Osteoblast (primary cell): ENCODE data around the gene LRRK1. TPM values are rescaled to one million over a fixed set of nuclear protein-coding genes. Genes with fewer than 3 reads are reported as not detected.

Experiments
- DNase-seq: peaks from one replicate; pipeline ENCODE4 v3.0.0; 2011; ENCODE audit warnings: low spot score, mixed read lengths; ENCODE audit not compliant: insufficient read length; ENCODE audit errors: missing footprints
- H2AFZ ChIP-seq: 2 replicates; pipeline ENCODE4 v1.6.0; 2011; ENCODE audit warnings: mild to moderate bottlenecking, low read length
- H3K27ac ChIP-seq: 2 replicates; pipeline ENCODE4 v1.5.1; 2011; ENCODE audit warnings: mild to moderate bottlenecking, low read depth, low read length, moderate library complexity
- H3K27me3 ChIP-seq: 2 replicates; pipeline ENCODE4 v1.6.0; 2012; ENCODE audit warnings: mild to moderate bottlenecking, control low read depth, inconsistent platforms, low read length, moderate library complexity; ENCODE audit not compliant: insufficient read depth
- H3K36me3 ChIP-seq: 2 replicates; pipeline ENCODE4 v1.5.1; 2011; ENCODE audit warnings: mild to moderate bottlenecking, low read length, control low read depth, moderate library complexity; ENCODE audit not compliant: insufficient read depth
- H3K4me1 ChIP-seq: 2 replicates; pipeline ENCODE4 v1.5.1; 2011; ENCODE audit warnings: mild to moderate bottlenecking, low read length, control low read depth, moderate library complexity; ENCODE audit not compliant: insufficient read depth
- H3K4me2 ChIP-seq: 2 replicates; pipeline ENCODE4 v1.6.0; 2011; ENCODE audit warnings: mild to moderate bottlenecking, low read length; ENCODE audit not compliant: insufficient read depth
- H3K4me3 ChIP-seq: fragments of 200-600 bp; sonication (generic); 3 replicates; pipeline ENCODE4 v1.5.1; 2012; ENCODE audit warnings: mild to moderate bottlenecking, low read length, inconsistent platforms; ENCODE audit not compliant: insufficient read depth
- H3K79me2 ChIP-seq: 2 replicates; pipeline ENCODE4 v1.6.0; 2012; ENCODE audit warnings: mild to moderate bottlenecking, low read length, control low read depth, inconsistent platforms; ENCODE audit not compliant: insufficient read depth
- H3K9me3 ChIP-seq: 2 replicates; pipeline ENCODE4 v1.5.1; 2011; ENCODE audit warnings: low read depth, low read length, control low read depth
- H4K20me1 ChIP-seq: 2 replicates; pipeline ENCODE4 v1.6.0; 2012; ENCODE audit warnings: mild to moderate bottlenecking, low read length, control low read depth; ENCODE audit not compliant: insufficient read depth
- total RNA-seq: library from RNA; depleted of rRNA; stranded (reverse); fragments of >200 nt; gene quantifications from 2 replicates; pipeline ENCODE4 v1.2.3, GENCODE V29; 2012
- TF ChIP-seq, protein P1 (sequence below): IDR thresholded peaks from 2 replicates; pipeline ENCODE4 v1.5.1; 2011; ENCODE audit warnings: mild to moderate bottlenecking, low read depth, low read length, moderate library complexity; ENCODE audit errors: extremely low read depth

Gene LRRK1
- total RNA-seq, 1 donor = 15.2 TPM

DNA sequence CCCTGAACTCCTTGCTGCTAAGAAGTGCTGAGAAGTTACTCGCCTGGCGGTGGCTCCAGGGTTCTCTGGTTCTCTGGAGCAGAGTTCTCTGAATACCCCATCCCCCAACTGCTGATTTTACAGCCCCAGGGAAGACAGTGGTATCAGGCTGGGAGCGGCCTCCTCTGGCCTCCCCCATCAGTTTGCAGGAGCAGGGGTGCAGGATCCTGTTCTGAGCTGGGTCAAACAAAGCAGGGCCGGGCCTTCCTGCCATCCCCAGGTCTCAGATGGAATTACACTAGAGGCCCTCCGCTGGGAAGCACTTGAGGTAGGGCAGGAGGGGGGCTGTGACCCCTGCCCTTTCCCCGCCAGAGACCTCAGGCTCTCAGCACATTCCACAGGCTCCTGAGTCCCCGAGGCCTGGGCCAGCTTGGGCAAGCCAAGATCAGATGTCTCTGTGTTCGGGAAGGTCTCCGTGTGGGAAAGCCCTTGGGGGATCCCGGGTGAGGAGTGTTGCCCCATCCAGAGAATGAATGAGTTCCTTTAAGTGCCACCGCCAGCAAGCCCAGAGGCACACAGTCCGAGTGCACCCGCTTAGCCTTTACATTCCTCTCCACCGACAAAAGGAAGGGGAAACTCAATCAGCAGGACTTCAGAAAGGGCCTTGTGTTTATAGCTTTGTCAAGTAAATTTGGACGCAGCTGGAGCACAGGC, 149.9 kb downstream of the LRRK1 start:
- peak; percentile 84 for DNase-seq
- Histone ChIP-seq H3K4me1 (peaks cover 37% of the 10 kb centered on the region), H3K27me3 (no peaks in the 10 kb centered on the region), H2AFZ (peak overlapping the region; percentile 15), H3K9me3 (no peaks in the 10 kb centered on the region), H3K79me2 (no peaks in the 10 kb centered on the region), H3K4me2 (peak overlapping the region; percentile 9), H3K27ac (peak overlapping the region; percentile 95), H3K4me3 (no peak overlapping the region), H4K20me1 (no peaks in the 10 kb centered on the region), H3K36me3 (peaks cover 10% of the 10 kb centered on the region)
- TF ChIP-seq, protein P1, sequence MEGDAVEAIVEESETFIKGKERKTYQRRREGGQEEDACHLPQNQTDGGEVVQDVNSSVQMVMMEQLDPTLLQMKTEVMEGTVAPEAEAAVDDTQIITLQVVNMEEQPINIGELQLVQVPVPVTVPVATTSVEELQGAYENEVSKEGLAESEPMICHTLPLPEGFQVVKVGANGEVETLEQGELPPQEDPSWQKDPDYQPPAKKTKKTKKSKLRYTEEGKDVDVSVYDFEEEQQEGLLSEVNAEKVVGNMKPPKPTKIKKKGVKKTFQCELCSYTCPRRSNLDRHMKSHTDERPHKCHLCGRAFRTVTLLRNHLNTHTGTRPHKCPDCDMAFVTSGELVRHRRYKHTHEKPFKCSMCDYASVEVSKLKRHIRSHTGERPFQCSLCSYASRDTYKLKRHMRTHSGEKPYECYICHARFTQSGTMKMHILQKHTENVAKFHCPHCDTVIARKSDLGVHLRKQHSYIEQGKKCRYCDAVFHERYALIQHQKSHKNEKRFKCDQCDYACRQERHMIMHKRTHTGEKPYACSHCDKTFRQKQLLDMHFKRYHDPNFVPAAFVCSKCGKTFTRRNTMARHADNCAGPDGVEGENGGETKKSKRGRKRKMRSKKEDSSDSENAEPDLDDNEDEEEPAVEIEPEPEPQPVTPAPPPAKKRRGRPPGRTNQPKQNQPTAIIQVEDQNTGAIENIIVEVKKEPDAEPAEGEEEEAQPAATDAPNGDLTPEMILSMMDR = no peak

DNA sequence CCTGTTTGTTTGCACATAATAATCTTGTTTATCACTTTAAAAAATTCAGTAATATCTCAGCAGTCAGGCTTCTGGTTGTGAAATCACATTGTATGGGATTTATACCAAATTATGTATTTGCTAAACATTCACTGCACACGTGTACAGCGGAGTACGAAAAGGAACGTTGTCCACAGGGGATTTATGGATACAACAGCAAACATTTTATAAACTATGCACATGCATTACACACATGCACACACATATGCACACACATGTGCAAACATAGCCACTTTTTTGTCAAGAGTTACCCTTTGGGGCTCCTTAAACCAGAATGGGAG, 150.5 kb downstream of the LRRK1 start:
- Histone ChIP-seq H3K4me1 (peaks cover 37% of the 10 kb centered on the region), H3K79me2 (no peaks in the 10 kb centered on the region), H3K36me3 (peaks cover 10% of the 10 kb centered on the region), H3K4me2 (no peak overlapping the region), H3K27me3 (no peaks in the 10 kb centered on the region), H2AFZ (no peak overlapping the region), H3K27ac (peak overlapping the region; percentile 95), H3K9me3 (no peaks in the 10 kb centered on the region), H4K20me1 (no peaks in the 10 kb centered on the region), H3K4me3 (no peak overlapping the region)
- TF ChIP-seq, protein P1 = no peak
- DNase-seq = no peak

DNA sequence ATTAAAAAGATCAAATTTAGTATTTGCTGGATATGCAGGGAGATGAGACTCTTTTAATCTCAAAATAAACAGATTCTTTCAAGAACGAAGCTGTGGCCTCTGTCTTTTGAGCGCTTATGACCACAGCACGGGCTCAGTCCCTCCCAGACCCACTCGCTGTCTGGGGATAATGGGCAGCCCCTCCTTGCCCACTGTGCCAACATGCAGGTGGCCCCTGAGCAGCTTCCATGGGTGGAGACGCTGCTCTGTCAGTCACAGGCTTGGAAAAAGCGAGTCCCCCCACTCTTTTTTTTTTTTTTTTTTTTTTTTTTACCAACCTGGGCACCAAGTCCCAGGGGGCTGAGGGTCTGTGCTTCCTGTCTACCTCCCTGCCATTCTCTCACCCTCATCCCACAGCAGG, 150.9 kb downstream of the LRRK1 start:
- Histone ChIP-seq H3K4me2 (no peak overlapping the region), H2AFZ (no peak overlapping the region)

More for the DNA sequence above, 150.9 kb downstream of the LRRK1 start:
- H3K9me3 ChIP-seq = no peaks in the 10 kb centered on the region
- no peaks in the 10 kb centered on the region for H3K79me2 ChIP-seq
- H3K27ac ChIP-seq = peak overlapping the region; percentile 95
- H3K27me3 ChIP-seq = no peaks in the 10 kb centered on the region
- H4K20me1 ChIP-seq = no peaks in the 10 kb centered on the region
- H3K4me1 ChIP-seq = peaks cover 37% of the 10 kb centered on the region
- H3K4me3 ChIP-seq = no peak overlapping the region
- H3K36me3 ChIP-seq = peaks cover 10% of the 10 kb centered on the region
- TF ChIP-seq, protein P1 = no peak
- no peak for DNase-seq
